NCI-H526 treated with DMSO at 0.1 percent for 48 hours (cell line): ENCODE data around the gene SOCS2.
"Not testable (repeated sequence)": the region's sequence is repeated elsewhere in the genome, so short reads cannot be mapped to it uniquely, and the experiment has no call there.

Experiments used
- DNase-seq: peaks from one replicate; lab custom pipeline; 2025; lab: John Stamatoyannopoulos, UW

SOCS2 gene

GRCh38 chr12:93571925-93572711 is at the start of gene SOCS2:
SOCS2 (plus strand) TSS chr12:93572675; CDS start chr12:93572898, 223 bp downstream.
- no peak for DNase-seq

- DNase-seq: no peak
Measured at GRCh38 chr12:93524386-93525133, 47.9 kb upstream of the SOCS2 start.

GRCh38 chr12:93526786-93527428 is 45.6 kb upstream of the SOCS2 start:
- DNase-seq: no peak

GRCh38 chr12:93530358-93530757 is 42.1 kb upstream of the SOCS2 start:
- no peak for DNase-seq

DNA sequence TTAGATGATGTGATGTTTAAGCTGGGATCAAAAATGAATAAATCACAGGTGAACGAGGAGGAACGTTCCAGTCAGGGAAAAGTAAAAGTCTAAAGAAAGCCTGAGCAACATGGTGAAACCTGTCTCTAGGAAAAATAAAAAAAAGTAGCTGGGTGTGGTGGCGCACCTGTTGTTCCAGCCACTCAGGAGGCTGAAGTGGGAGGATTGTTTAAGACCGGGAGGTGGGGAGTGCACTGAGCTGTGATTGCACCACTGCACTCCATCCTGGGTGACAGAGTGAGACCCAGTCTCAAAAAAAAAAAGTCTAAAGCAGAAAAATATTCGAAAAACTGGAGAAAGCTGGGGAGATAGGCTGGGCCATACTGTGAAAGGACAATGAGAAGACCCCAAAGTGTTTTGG is 39.2 kb upstream of the SOCS2 start:
- no peak for DNase-seq

GRCh38 chr12:93536111-93536765 is 36.2 kb upstream of the SOCS2 start:
- DNase-seq: no peak

DNA sequence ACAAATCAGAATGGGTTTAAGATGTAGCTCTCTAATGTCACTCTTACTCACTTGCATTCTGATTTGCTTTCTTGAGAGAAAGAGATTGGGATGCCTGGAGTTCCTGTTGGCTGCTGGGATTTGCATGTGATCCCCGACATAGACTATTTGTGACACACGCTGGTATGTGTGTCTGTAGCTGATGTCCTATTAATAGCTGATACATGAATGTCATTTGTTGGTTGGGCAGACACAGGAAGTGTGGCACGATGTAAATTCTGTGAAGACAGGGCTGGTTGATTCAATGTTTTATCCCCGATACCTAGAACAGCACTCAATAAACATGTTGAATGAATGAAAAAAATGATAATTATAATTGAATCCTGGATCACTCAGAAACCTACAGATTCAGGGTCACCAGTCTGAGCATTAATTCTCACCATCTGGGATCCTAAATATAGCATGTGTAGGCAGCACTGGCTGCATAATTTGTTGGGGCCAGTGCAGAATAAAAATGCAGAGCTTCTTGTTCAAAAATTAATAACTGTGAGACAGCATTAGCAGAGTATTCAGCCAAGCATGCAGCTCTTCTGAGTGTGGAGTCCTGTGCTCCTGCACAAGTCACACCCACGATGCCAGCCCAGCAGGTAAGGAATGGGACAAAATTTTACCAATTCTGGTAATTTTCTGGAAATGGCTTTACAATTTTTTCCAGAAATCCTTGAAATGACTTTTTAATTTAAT is 35.5 kb upstream of the SOCS2 start:
- DNase-seq: no peak

DNA sequence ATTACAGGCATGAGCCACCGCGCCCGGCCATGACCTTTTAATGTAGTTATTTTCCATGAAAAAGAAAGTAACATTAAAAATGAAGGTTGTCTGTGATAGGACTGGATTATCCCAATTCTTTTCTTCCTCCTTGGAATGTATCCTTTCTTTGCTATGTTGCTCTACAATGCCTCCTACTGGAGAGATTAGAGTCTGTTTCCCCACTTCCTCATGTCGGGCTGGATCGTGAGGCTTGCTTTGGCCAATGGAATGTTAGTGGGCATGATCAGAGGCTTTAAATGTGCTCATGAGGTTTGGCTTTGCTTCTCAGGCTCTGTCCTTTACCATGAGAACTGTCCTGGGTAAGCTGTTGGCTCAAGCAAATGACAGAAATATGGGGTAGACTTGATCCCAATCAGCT is 34.7 kb upstream of the SOCS2 start:
- DNase-seq: no peak

GRCh38 chr12:93539821-93540220 is 32.7 kb upstream of the SOCS2 start:
- DNase-seq: no peak

DNA sequence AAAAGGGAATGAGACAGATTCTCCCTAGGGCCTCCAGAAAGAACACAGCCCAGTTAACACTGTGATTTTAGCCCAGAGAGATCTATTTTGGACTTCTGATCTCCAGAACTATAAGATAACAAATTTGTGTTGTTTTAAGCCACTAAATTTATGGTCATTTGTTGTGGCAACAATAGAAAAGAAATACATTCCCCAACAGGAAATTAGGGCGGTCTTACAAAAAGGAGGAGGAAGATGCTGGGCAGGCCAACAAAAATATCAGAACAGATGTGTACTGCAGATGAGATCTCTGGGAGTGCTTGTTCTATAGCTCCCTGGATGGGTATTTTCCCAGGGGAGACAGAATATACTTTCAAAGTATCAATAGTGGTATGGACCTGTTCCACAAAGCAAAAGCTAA is 32.0 kb upstream of the SOCS2 start:
- DNase-seq: no peak

GRCh38 chr12:93541578-93542225 is 30.8 kb upstream of the SOCS2 start:
- DNase-seq: no peak

DNA sequence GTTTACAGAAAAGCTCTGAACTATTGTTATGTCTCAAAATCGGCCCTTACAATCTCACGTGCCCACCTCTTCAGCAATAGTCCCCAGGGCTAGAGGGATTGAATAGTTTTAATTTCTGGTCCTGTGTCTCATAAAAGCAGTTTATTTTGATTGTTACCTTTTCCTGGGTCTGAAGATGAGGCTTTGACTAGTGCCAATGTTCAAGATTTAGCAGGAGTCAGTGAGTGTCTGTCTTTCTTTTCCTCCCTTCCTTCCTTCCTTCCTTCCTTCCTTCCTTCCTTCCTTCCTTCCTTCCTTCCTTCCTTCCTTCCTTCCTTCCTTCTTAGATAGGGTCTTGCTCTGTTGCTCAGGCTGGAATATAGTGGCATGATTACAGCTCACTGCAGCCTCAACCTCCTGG is 24.7 kb upstream of the SOCS2 start:
- DNase-seq: no peak

DNA sequence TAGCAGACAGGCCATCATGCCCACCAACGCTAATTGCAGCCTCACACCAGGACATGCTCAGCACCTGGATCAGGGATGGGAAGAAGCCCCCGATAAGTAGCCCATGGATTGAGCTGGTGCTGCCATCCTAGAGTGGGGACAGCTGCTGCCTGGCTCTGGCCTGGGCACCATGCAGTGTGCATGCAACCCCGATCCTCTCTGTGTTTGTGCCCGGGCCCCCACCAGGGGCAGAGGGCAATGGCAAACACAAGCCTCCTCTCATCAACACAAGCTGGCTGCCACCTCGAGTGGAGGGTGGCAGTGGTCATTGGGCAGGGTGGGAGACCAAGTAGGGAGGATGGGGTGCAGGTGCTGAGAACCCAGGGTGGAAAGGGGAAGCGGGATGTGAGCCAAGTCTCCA is 23.3 kb upstream of the SOCS2 start:
- no peak for DNase-seq

- no peak for DNase-seq
Measured at GRCh38 chr12:93550748-93551611, 21.5 kb upstream of the SOCS2 start.

- no peak for DNase-seq
Measured at GRCh38 chr12:93552427-93552826, 20.0 kb upstream of the SOCS2 start.

- not testable (repeated sequence) for DNase-seq
Measured at GRCh38 chr12:93557879-93558278, 14.6 kb upstream of the SOCS2 start.

DNA sequence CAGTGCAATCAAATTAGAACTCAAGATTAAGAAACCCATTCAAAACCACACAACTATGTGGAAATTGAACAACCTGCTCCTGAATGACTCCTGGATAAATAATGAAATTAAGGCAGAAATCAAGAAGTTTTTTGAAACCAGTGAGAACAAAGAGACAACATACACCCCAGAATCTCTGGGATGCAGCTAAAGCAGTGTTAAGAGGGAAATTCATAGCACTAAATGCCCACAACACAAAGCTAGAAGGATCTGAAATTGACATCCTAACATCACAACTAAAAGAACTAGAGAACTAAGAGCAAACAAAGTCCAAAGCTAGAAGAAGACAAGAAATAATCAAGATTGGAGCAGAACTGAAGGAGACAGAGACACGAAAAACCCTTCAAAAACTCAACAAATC is 13.8 kb upstream of the SOCS2 start:
- not testable (repeated sequence) for DNase-seq

DNA sequence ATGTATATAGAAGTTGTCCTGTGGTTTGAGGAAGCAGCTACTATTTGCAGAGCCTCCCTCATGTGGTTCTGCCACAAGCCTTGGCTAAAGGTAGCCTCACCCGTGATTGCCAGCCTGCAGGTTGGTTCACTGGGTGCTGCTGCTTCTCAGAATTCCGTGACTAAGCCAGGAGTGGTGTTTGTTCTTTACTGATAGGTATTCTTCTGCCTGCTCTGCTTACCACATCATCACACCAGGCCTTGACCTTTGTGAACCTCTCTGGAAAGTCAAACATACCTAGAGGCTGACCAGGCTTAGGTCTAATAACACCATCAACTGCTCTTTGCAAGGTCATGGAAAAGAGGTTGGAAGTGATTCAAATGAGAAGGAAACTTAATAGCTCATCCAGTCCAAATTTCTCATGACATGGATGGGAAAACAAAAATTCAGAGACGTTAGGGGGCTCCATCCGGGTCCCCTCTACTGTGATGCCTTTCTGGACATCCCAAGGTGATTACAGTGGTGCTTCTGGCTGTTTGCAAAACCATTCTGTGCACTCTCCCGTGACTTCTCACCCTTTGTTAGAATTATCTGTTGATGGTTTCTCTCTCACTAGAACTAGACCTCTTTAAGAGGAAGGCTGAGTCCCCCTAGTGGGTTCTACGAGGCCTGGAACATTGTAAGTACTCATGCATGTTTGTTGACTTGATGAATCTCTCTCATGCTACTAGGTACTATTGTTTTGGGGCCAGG is 8.5 kb upstream of the SOCS2 start:
- DNase-seq: no peak

DNA sequence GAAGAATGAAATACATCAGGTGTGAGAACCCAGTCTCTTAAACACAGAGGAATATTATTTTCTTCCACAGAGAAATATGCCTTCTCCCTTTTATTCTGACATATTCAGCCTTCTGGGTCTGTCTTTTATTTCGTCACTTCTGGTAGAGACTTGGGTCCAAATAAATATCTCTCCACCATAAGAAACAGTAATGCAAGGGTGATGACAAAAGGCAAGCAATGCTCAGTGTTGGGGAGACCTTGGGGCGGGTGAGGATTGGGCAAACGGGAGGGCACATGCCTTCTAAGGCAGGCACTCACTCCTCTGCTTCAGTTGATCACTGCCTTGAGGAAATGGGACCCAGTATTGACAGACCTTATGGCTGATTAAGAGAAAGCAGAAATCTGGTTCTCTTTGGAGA is 6.7 kb upstream of the SOCS2 start:
- DNase-seq: no peak

DNA sequence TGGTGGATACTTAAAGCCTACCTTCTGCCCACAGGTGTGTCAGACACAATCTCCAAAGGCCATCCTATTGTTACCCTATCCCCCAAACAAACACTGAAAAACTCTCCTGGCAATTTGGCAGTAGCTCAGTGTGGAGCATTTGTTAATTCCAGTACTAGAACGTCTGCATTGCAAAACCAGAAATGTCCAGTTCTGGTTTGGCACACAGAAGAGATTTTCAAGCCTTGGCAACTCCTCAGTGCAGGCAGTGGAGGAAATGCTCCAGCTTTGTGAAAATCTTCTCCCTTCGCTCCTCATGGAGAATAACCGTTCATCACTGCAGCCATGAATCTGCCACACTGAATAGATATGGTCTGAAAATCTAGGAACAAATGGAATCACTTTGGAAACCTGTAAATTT is 5.3 kb upstream of the SOCS2 start:
- DNase-seq: no peak
